SKM-1 (cell line): ENCODE results near the gene ADH6.
"Not testable (repeated sequence)": the region's sequence is repeated elsewhere in the genome, so short reads cannot be mapped to it uniquely, and the experiment has no call there.

ENCODE experiments used
- DNase-seq: peaks from one replicate; lab custom pipeline; 2025; ENCODE audit not compliant: unreplicated experiment; lab: John Stamatoyannopoulos, UW

ADH6 gene

GRCh38 chr4:99200138-99200537 is 18.9 kb downstream of the ADH6 start:
- no peak for DNase-seq

- no peak for DNase-seq
Measured at GRCh38 chr4:99190336-99190735, 28.7 kb downstream of the ADH6 start.

GRCh38 chr4:99189900-99190299 is 29.1 kb downstream of the ADH6 start:
- not testable (repeated sequence) for DNase-seq

- no peak for DNase-seq
Measured at GRCh38 chr4:99186029-99186428, 33.0 kb downstream of the ADH6 start.

GRCh38 chr4:99185581-99185980 is 33.5 kb downstream of the ADH6 start:
- DNase-seq = no peak

- DNase-seq = no peak
Measured at GRCh38 chr4:99180382-99181070, 38.5 kb downstream of the ADH6 start.

- no peak for DNase-seq
Measured at GRCh38 chr4:99179626-99180025, 39.4 kb downstream of the ADH6 start.

GRCh38 chr4:99179178-99179577 is 39.9 kb downstream of the ADH6 start:
- no peak for DNase-seq

- DNase-seq = no peak
Measured at GRCh38 chr4:99166544-99166943, 52.5 kb downstream of the ADH6 start.

GRCh38 chr4:99165978-99166377 is 53.1 kb downstream of the ADH6 start:
- no peak for DNase-seq

- DNase-seq = no peak
Measured at GRCh38 chr4:99161373-99162099, 57.5 kb downstream of the ADH6 start.

- DNase-seq = no peak
Measured at GRCh38 chr4:99159699-99160098, 59.3 kb downstream of the ADH6 start.

- DNase-seq = no peak
Measured at GRCh38 chr4:99157478-99157935, 61.5 kb downstream of the ADH6 start.

- DNase-seq = no peak
Measured at GRCh38 chr4:99156992-99157391, 62.1 kb downstream of the ADH6 start.

GRCh38 chr4:99154658-99155342 is 64.2 kb downstream of the ADH6 start:
- no peak for DNase-seq
